K562 (cell line): Measurements from ENCODE around the gene ZFR2. TPM values are rescaled to one million over a fixed set of nuclear protein-coding genes. Genes with fewer than 3 reads are reported as not detected.

Experiments
- ATAC-seq: fragments of 200-7000 bp; cut with Tn5 transposase; 3 replicates; pipeline ENCODE4 v1.9.1; 2020; ENCODE audit warnings: moderate library complexity
- Bru-seq: library from RNA; stranded (reverse); fragments of 400-500 nt; gene quantifications from one replicate; lab custom pipeline; 2021; lab: Mats Ljungman, UMichigan
- BruChase-seq, 2 experiments: library from RNA; stranded (reverse); fragments of 400-500 nt; gene quantifications; one replicate each; lab custom pipeline; 2021; lab: Mats Ljungman, UMichigan
- BruUV-seq: library from RNA; stranded (reverse); fragments of 400-500 nt; replicated peaks from 2 replicates; lab custom pipeline; 2021; lab: Mats Ljungman, UMichigan
- CTCF ChIA-PET: fragments of 300-600 bp; formaldehyde crosslinking; extraction: SDS; loops from one replicate; lab custom pipeline; 2021; ENCODE audit warnings: low intra/inter-chr PET ratio; lab: Yijun Ruan, JAX
- POLR2A ChIA-PET: fragments of 300-600, 350-650 bp; sonication (Branson Sonifier 250); formaldehyde crosslinking; extraction: SDS; loops from one replicate; lab custom pipeline; 2021; ENCODE audit warnings: antibody characterized with exemption, inconsistent platforms; lab: Yijun Ruan, JAX
- DNase-seq, 4 experiments: peaks; one replicate each; pipeline versions ENCODE4 v3.0.0 to v3.0.0-alpha.2; 2011 to 2018; ENCODE audit warnings: low spot score in 3 of 4, mixed read lengths in 3 of 4; ENCODE audit errors: extremely low read depth in 1 of 4
- FAIRE-seq: peaks from 2 replicates; lab custom pipeline; 2011; peaks lifted over from hg19 to GRCh38; lab: Jason Lieb, UNC
- H2AFZ ChIP-seq: 2 replicates; pipeline ENCODE4 v1.6.0; 2011; ENCODE audit warnings: low read depth, low read length, control low read depth, inconsistent platforms
- H3K27ac ChIP-seq: fragments of 200-600 bp; 3 replicates; pipeline ENCODE4 v1.8.0; 2011; ENCODE audit warnings: low read depth, mild to moderate bottlenecking, control low read depth, inconsistent platforms, low read length, moderate library complexity, mixed read lengths; ENCODE audit errors: extremely low read depth
- H3K27me3 ChIP-seq, 2 experiments: fragments of 300-600 bp in 1 of 2; 2 replicates in 1 of 2; 3 replicates in 1 of 2; pipeline versions ENCODE4 v1.6.0 to v1.8.0; 2011; ENCODE audit warnings: inconsistent platforms in 2 of 2, low read length in 2 of 2, mild to moderate bottlenecking in 1 of 2, mixed read lengths in 1 of 2, moderate library complexity in 1 of 2; ENCODE audit not compliant: control insufficient read depth in 2 of 2, insufficient read depth in 2 of 2
- H3K36me3 ChIP-seq: fragments of 300-600 bp; 3 replicates; pipeline ENCODE4 v1.8.0; 2011; ENCODE audit warnings: mild to moderate bottlenecking, low read length, inconsistent platforms; ENCODE audit not compliant: control insufficient read depth, insufficient read depth
- H3K4me1 ChIP-seq, 2 experiments: fragments of 200-600 bp in 1 of 2; replicated peaks in 1 of 2; 2 replicates in 1 of 2; 3 replicates in 1 of 2; pipeline versions ENCODE4 v1.5.1 to v1.8.0; 2011; ENCODE audit warnings: inconsistent platforms in 2 of 2, low read length in 2 of 2, mild to moderate bottlenecking in 1 of 2, mixed read lengths in 1 of 2, moderate library complexity in 1 of 2; ENCODE audit not compliant: control insufficient read depth in 2 of 2, insufficient read depth in 2 of 2
- H3K4me2 ChIP-seq: 2 replicates; pipeline ENCODE4 v1.6.1; 2011; ENCODE audit warnings: low read length, control low read depth, inconsistent platforms, mixed read lengths; ENCODE audit not compliant: insufficient read depth
- H3K4me3 ChIP-seq: fragments of 200-600 bp; sonication (generic), shearing (Covaris generic); 2 replicates; pipeline ENCODE4 v1.5.1; 2016; ENCODE audit warnings: control low read depth, inconsistent platforms
- H3K79me2 ChIP-seq: fragments of 200-600 bp; 3 replicates; pipeline ENCODE4 v1.8.0; 2011; ENCODE audit warnings: low read length, inconsistent platforms; ENCODE audit not compliant: control insufficient read depth, insufficient read depth
- H3K9ac ChIP-seq, 2 experiments: 2 replicates each; pipeline versions ENCODE4 v1.6.0 to v1.6.1; 2011; ENCODE audit warnings: low read depth in 2 of 2, low read length in 2 of 2, control low read depth in 1 of 2, inconsistent platforms in 1 of 2, mild to moderate bottlenecking in 1 of 2, mixed read lengths in 1 of 2; ENCODE audit not compliant: insufficient read depth in 1 of 2
- H3K9me1 ChIP-seq: one replicate; pipeline ENCODE4 v1.6.0; 2011; ENCODE audit warnings: inconsistent platforms, mild to moderate bottlenecking, low read length, moderate library complexity; ENCODE audit not compliant: control insufficient read depth, insufficient read depth
- H3K9me3 ChIP-seq: replicated peaks from 2 replicates; pipeline ENCODE4 v1.5.1; 2011; ENCODE audit warnings: low read depth, low read length, inconsistent platforms; ENCODE audit not compliant: control insufficient read depth, insufficient read depth
- H4K20me1 ChIP-seq: replicated peaks from 2 replicates; pipeline ENCODE4 v1.6.1; 2011; ENCODE audit warnings: low read length, inconsistent platforms, mixed read lengths; ENCODE audit not compliant: control insufficient read depth, insufficient read depth
- DNMT1 ChIP-seq: fragments of 450-650 bp; IDR thresholded peaks from 2 replicates; pipeline ENCODE4 v1.6.1; 2016; ENCODE audit warnings: antibody characterized with exemption, mild to moderate bottlenecking
- DPF2 ChIP-seq: fragments of 450-650 bp; IDR thresholded peaks from 2 replicates; pipeline ENCODE4 v1.6.1; 2016
- E2F6 ChIP-seq, 2 experiments: IDR thresholded peaks; 2 replicates each; pipeline ENCODE4 v1.6.1; 2011; ENCODE audit warnings: borderline replicate concordance in 1 of 2, control low read depth in 1 of 2, low read depth in 1 of 2, low read length in 1 of 2, mild to moderate bottlenecking in 1 of 2, mixed read lengths in 1 of 2, moderate library complexity in 1 of 2; ENCODE audit not compliant: insufficient read depth in 1 of 2, insufficient read length in 1 of 2, poor library complexity in 1 of 2, severe bottlenecking in 1 of 2; ENCODE audit errors: extremely low read depth in 1 of 2
- PATZ1 ChIP-seq: fragments of 250-450 bp; sonication (Bioruptor Pico); IDR thresholded peaks from 2 replicates; pipeline ENCODE4 v1.5.0; 2020; ENCODE audit warnings: mild to moderate bottlenecking, borderline replicate concordance
- PTRF ChIP-seq: fragments of 450-650 bp; IDR thresholded peaks from 2 replicates; pipeline ENCODE4 v1.6.1; 2016; ENCODE audit warnings: mild to moderate bottlenecking, missing genetic modification characterization, missing compliant biosample characterization
- ZNF197 ChIP-seq: fragments of 200-800 bp; sonication (Bioruptor generic); IDR thresholded peaks from 2 replicates; pipeline ENCODE4 v1.6.1; 2016; ENCODE audit warnings: low read depth, missing genetic modification characterization, missing compliant biosample characterization
- ZNF282 ChIP-seq: sonication (generic); formaldehyde crosslinking; IDR thresholded peaks from 2 replicates; pipeline ENCODE4 v1.8.1; 2023; ENCODE audit warnings: missing genetic modification reagents
- ZNF740 ChIP-seq, 3 experiments: fragments of 200-800 bp in 1 of 3; sonication (Bioruptor generic) in 1 of 3; sonication (generic) in 1 of 3; formaldehyde crosslinking in 1 of 3; IDR thresholded peaks; 2 replicates each; pipeline versions ENCODE4 v1.6.1 to v1.8.0; 2016 to 2022; ENCODE audit warnings: mild to moderate bottlenecking in 2 of 3, missing compliant biosample characterization in 2 of 3, missing genetic modification characterization in 2 of 3, missing genetic modification reagents in 1 of 3
- ZZZ3 ChIP-seq: fragments of 450-650 bp; IDR thresholded peaks from 2 replicates; pipeline ENCODE4 v1.6.1; 2016; ENCODE audit warnings: antibody characterized with exemption, mild to moderate bottlenecking, moderate library complexity
- WGBS: fragments of 100-300 bp; shearing (Covaris generic); methylation state at CpG from one replicate; pipeline ENCODE4 v1.1.6; 2016; ENCODE audit warnings: low coverage, mixed read lengths; ENCODE audit not compliant: insufficient coverage; ENCODE audit errors: missing lambda C conversion rate; 5-methylcytosine and 5-hydroxymethylcytosine counted together
- in situ Hi-C: fragments of 300-500 bp; cut with MboI; formaldehyde crosslinking; loops from 4 replicates; pipeline ENCODE4 v1.15.0; 2018; ENCODE audit warnings: inconsistent platforms, mixed read lengths
- intact Hi-C: fragments of 100-400 bp; cut with micrococcal nuclease; formaldehyde crosslinking; loops from 2 replicates; pipeline ENCODE4 v1.14.2; 2022
- long read RNA-seq, 3 experiments: library from polyadenylated mRNA in 2 of 3; library from RNA in 1 of 3; unstranded in 2 of 3; stranded (forward) in 1 of 3; transcript quantifications; one replicate each; pipeline ENCODE4 v2.0.0, GENCODE V29; 2019 to 2022
- polyA minus RNA-seq, 3 experiments: library from RNA; depleted of rRNA, polyadenylated mRNA; stranded (reverse); fragments of >200 nt; gene quantifications; 2 replicates each; pipeline ENCODE4 v1.2.3, GENCODE V29; 2011
- polyA plus RNA-seq, 8 experiments: library from polyadenylated mRNA; depleted of rRNA in 4 of 8; stranded (reverse) in 5 of 8; unstranded in 3 of 8; fragments of >200 nt; fragmentation: Nextera tagmentation in 2 of 8; fragmentation: Illumina TruSeq in 1 of 8; extraction: Ambion mirVana in 2 of 8; extraction: Trizol in 1 of 8; gene quantifications; 2 replicates each; pipeline versions ENCODE4 v1.2.1 to v1.2.3, GENCODE V29; 2011 to 2014; ENCODE audit warnings: inconsistent platforms in 1 of 8, missing spikeins in 1 of 8
- total RNA-seq, 7 experiments: library from RNA; depleted of rRNA in 6 of 7; stranded (reverse); fragments of >200 nt in 6 of 7; fragmentation: Illumina TruSeq in 2 of 7; extraction: Trizol in 2 of 7; gene quantifications; 2 replicates each; pipeline versions ENCODE4 v1.2.1 to v1.2.3, GENCODE V29; 2011 to 2021; ENCODE audit warnings: low replicate concordance in 1 of 7

ZFR2 gene
- total RNA-seq (2011; cell fraction: chromatin; rRNA removed; ENCODE audit: low replicate concordance): 0.09 and 0.14 TPM in 2 replicates
- 0.26 TPM in 1 of 2 replicates, not detected in the other for total RNA-seq (2011; cell fraction: nucleolus; rRNA removed)
- 0.38 TPM in 1 of 2 replicates, not detected in the other for total RNA-seq (2011; cell fraction: nucleoplasm; rRNA removed)
- total RNA-seq (2014; rRNA removed): 0.33 and 0.59 TPM in 2 replicates
- total RNA-seq (2014; rRNA removed; fragmentation: Illumina TruSeq; extraction: Trizol): not detected in 2 replicates
- total RNA-seq (2015; rRNA removed; fragmentation: Illumina TruSeq; extraction: Trizol): not detected in 2 replicates
- not detected in 2 replicates for total RNA-seq (2021)
- polyA plus RNA-seq (2011; rRNA removed): 0.03 and 0.04 TPM in 2 replicates
- polyA plus RNA-seq (2011; cell fraction: cytosol; rRNA removed): 0.19 and 0.22 TPM in 2 replicates
- polyA plus RNA-seq (2011; cell fraction: nucleus; rRNA removed): 0.08 and 0.21 TPM in 2 replicates
- 0.04 and 0.17 TPM in 2 replicates for polyA plus RNA-seq (2012)
- polyA plus RNA-seq (2014; fragmentation: Illumina TruSeq; extraction: Trizol): not detected in 2 replicates
- polyA plus RNA-seq (2014; fragmentation: Nextera tagmentation; extraction: Ambion mirVana): under 1 TPM in 1 of 2 experiments, not detected in 1; 0.07 TPM
- not detected in 2 replicates for polyA plus RNA-seq (2014; rRNA removed)
- polyA minus RNA-seq (2011; rRNA and poly(A)+ RNA removed): not detected in 2 replicates
- polyA minus RNA-seq (2011; cell fraction: cytosol; rRNA and poly(A)+ RNA removed): not detected in 2 replicates
- polyA minus RNA-seq (2011; cell fraction: nucleus; rRNA and poly(A)+ RNA removed): 0.13 TPM in 1 of 2 replicates, not detected in the other
- Bru-seq, nascent RNA: percentile 14 among the genes with signal in this experiment
- percentile 10 among the genes with signal in this experiment for BruChase-seq, experiment 1, labeled RNA remaining after a 2-hour chase
- BruChase-seq, experiment 2, labeled RNA remaining after a 6-hour chase: percentile 8 among the genes with signal in this experiment
- long read RNA-seq, experiment 1: 0 reads
- long read RNA-seq, experiment 2: 0 reads
- long read RNA-seq, experiment 3: 0 reads

GRCh38 chr19:3868770-3869456, at the start of gene ZFR2:
Gene ZFR2, minus strand, starts transcription at chr19:3869038. Its CDS starts 21 bp downstream, at chr19:3869017.
- Histone ChIP-seq H2AFZ (no peak within 1 kb of the TSS), H3K36me3 (no peaks in the 10 kb centered on the region), H3K4me1 (peaks cover 0 to 8% of the 10 kb centered on the region in 2 experiments; a peak in 2 of 5 replicates), H4K20me1 (no peaks in the 10 kb centered on the region), H3K27ac (no peak within 1 kb of the TSS), H3K9me3 (0 out of 2 replicates have a peak, but pooled peaks cover 3% of the 10 kb centered on the region), H3K4me3 (no peak within 1 kb of the TSS), H3K27me3 (peaks cover 44 to 45% of the 10 kb centered on the region in 2 experiments), H3K9ac (no peak within 1 kb of the TSS), H3K79me2 (no peaks in the 10 kb centered on the region), H3K9me1 (no peaks in the 10 kb centered on the region), H3K4me2 (no peak within 1 kb of the TSS)
- intact Hi-C loops (no loop called here), in situ Hi-C loops (no loop called here)
- 39% methylated on average over 17 of the region's 62 CpGs for WGBS
- POLR2A ChIA-PET: no interaction called here
- BruUV-seq: no TSS peak
- peak; percentile 36 to 74 (median 60) for DNase-seq
- ATAC-seq: peak; percentile 85
- CTCF ChIA-PET: no interaction called here
- no peak for FAIRE-seq
- TF ChIP-seq E2F6 (IDR thresholded peaks at IDR 0.05; ENCODE audit: borderline replicate concordance in 1 of 2, extremely low read depth in 1 of 2, insufficient read depth in 1 of 2, insufficient read length in 1 of 2, low read depth in 1 of 2, low read length in 1 of 2, poor library complexity in 1 of 2, severe bottlenecking in 1 of 2): peak; percentile 60 to 91
- no peak for TF ChIP-seq ZNF740 (CRISPR knock-in tag; IDR thresholded peaks at IDR 0.05)
- TF ChIP-seq ZNF740 (tag; IDR thresholded peaks at IDR 0.05): no peak
- no peak for TF ChIP-seq ZNF197
- 0 out of 2 replicates have a peak, but pooled peaks have one; percentile 33 for TF ChIP-seq ZNF282 (CRISPR knock-in tag)
- no peak for TF ChIP-seq DPF2
- TF ChIP-seq DNMT1: no peak
- TF ChIP-seq ZZZ3: no peak
- TF ChIP-seq PATZ1: no peak
- TF ChIP-seq PTRF (tag): no peak
